ENCODE results near the gene NCKAP5.

The NCKAP5 gene

DNA sequence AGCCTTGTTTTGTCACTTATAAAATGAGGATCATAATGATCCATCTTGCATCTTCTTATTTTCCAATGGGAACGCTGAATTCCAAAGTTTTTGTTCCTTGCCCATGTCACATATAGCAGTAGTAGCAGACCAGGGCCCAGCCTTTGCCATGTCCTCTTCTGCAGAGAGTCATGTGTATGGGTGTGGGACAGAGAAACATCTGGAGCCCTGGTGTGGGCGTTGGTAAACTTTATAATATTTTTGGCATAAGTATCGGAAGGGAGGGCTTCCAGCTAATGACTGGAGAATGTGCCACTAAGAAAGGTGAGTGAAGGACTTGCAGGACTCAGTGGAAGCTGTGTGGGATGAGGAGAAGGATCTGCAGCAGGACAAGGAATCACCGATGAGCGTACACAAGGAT, 157.2 kb downstream of the NCKAP5 start:
- H4K20me1 ChIP-seq (ENCODE audit: insufficient read depth, low read length) = no peaks in the 10 kb centered on the region
- H3K4me1 ChIP-seq (ENCODE audit: insufficient read depth, low read length, severe bottlenecking) = no peaks in the 10 kb centered on the region
- no peaks in the 10 kb centered on the region for H3F3A ChIP-seq (ENCODE audit: insufficient read depth, low read length)
- H3K27ac ChIP-seq (ENCODE audit: low read depth, low read length, poor library complexity, severe bottlenecking) = no peak overlapping the region
- H2AFZ ChIP-seq (ENCODE audit: low read length) = no peak overlapping the region
- no peak overlapping the region for H3K4me2 ChIP-seq (ENCODE audit: low read length)
- H3K4me3 ChIP-seq (ENCODE audit: low read depth, low read length, poor library complexity, severe bottlenecking) = no peak overlapping the region
- H3K79me2 ChIP-seq (ENCODE audit: insufficient read depth, low read length) = no peaks in the 10 kb centered on the region
- no peaks in the 10 kb centered on the region for H3K9me3 ChIP-seq (ENCODE audit: low read length)
- TF ChIP-seq, protein P1, sequence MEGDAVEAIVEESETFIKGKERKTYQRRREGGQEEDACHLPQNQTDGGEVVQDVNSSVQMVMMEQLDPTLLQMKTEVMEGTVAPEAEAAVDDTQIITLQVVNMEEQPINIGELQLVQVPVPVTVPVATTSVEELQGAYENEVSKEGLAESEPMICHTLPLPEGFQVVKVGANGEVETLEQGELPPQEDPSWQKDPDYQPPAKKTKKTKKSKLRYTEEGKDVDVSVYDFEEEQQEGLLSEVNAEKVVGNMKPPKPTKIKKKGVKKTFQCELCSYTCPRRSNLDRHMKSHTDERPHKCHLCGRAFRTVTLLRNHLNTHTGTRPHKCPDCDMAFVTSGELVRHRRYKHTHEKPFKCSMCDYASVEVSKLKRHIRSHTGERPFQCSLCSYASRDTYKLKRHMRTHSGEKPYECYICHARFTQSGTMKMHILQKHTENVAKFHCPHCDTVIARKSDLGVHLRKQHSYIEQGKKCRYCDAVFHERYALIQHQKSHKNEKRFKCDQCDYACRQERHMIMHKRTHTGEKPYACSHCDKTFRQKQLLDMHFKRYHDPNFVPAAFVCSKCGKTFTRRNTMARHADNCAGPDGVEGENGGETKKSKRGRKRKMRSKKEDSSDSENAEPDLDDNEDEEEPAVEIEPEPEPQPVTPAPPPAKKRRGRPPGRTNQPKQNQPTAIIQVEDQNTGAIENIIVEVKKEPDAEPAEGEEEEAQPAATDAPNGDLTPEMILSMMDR (IDR thresholded peaks at IDR 0.05; ENCODE audit: low read length) = no peak
- no peak for TF ChIP-seq EZH2 (IDR thresholded peaks at IDR 0.05; ENCODE audit: borderline replicate concordance, low read length)
- H3K9me2 ChIP-seq (ENCODE audit: low read depth, low read length) = no peaks in the 10 kb centered on the region
- no peaks in the 10 kb centered on the region for H3K27me3 ChIP-seq (ENCODE audit: insufficient read depth, low read length)
- no peaks in the 10 kb centered on the region for H3K36me3 ChIP-seq (ENCODE audit: insufficient read depth, low read length)
- H3K9ac ChIP-seq (ENCODE audit: low read length) = no peak overlapping the region

DNA sequence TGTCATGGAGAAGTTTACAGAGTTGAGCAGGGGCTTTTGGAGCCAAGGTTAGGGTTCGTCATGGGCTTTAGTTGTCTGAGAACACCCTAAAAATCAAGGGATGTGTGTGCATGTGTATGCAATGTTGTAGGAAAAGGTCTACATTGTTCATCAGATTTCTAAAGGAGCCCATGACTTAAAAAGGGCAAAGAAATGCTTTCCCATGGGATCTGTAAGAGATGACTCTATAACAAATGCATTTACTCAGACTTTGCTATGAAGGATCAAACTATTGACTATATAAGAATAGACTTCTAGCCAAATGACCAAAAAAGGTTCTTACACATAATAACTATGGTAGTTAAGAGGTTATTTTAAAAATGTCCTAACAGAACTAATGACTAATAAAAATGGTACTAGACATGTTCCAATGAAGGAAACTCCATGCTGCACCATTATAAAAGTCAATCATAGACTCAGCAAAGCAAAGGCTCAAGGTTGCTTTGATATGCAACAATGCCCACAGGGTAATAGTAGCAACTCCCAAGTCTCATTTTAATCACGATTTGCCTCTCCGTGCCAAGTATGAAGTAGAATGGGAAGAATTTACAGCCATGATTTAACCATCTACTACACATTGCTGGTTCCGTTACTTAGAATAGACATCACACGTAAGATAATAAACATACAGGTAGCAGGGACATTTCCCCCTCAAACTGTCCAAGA, 158.5 kb downstream of the NCKAP5 start:
- no peak overlapping the region for H2AFZ ChIP-seq (ENCODE audit: low read length)
- H3K27me3 ChIP-seq (ENCODE audit: insufficient read depth, low read length) = no peaks in the 10 kb centered on the region
- no peak overlapping the region for H3K27ac ChIP-seq (ENCODE audit: low read depth, low read length, poor library complexity, severe bottlenecking)
- TF ChIP-seq, protein P1 (IDR thresholded peaks at IDR 0.05; ENCODE audit: low read length) = no peak
- TF ChIP-seq EZH2 (IDR thresholded peaks at IDR 0.05; ENCODE audit: borderline replicate concordance, low read length) = no peak
- no peak overlapping the region for H3K4me2 ChIP-seq (ENCODE audit: low read length)
- no peaks in the 10 kb centered on the region for H3F3A ChIP-seq (ENCODE audit: insufficient read depth, low read length)
- no peaks in the 10 kb centered on the region for H3K9me2 ChIP-seq (ENCODE audit: low read depth, low read length)
- H4K20me1 ChIP-seq (ENCODE audit: insufficient read depth, low read length) = no peaks in the 10 kb centered on the region
- no peak overlapping the region for H3K9ac ChIP-seq (ENCODE audit: low read length)
- no peaks in the 10 kb centered on the region for H3K36me3 ChIP-seq (ENCODE audit: insufficient read depth, low read length)
- no peaks in the 10 kb centered on the region for H3K79me2 ChIP-seq (ENCODE audit: insufficient read depth, low read length)
- no peaks in the 10 kb centered on the region for H3K9me3 ChIP-seq (ENCODE audit: low read length)
- no peaks in the 10 kb centered on the region for H3K4me1 ChIP-seq (ENCODE audit: insufficient read depth, low read length, severe bottlenecking)
- no peak overlapping the region for H3K4me3 ChIP-seq (ENCODE audit: low read depth, low read length, poor library complexity, severe bottlenecking)

DNA sequence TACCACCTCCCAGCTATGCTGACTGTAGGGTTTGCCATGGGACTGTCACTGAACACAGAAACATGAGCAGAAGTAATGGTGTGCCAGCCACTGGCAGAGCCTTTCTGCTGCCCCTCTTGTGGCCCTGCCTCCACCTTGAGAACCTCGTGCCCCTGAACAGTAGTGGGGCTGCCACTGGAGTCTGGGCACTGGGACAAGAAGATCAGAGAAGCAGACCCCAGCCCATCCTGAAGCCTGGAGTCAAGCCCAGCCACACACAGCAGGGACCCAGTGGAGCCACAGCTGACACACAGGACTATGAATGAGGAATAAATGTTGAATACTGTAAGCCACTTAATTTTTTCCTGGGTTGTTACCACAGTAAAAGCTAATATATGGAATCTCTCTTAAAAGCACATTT, 159.6 kb downstream of the NCKAP5 start:
- H3K27ac ChIP-seq (ENCODE audit: low read depth, low read length, poor library complexity, severe bottlenecking) = no peak overlapping the region
- H3K79me2 ChIP-seq (ENCODE audit: insufficient read depth, low read length) = no peaks in the 10 kb centered on the region
- no peaks in the 10 kb centered on the region for H3K27me3 ChIP-seq (ENCODE audit: insufficient read depth, low read length)
- H3K36me3 ChIP-seq (ENCODE audit: insufficient read depth, low read length) = no peaks in the 10 kb centered on the region
- no peak overlapping the region for H3K4me3 ChIP-seq (ENCODE audit: low read depth, low read length, poor library complexity, severe bottlenecking)
- H3K9ac ChIP-seq (ENCODE audit: low read length) = no peak overlapping the region
- no peaks in the 10 kb centered on the region for H3K4me1 ChIP-seq (ENCODE audit: insufficient read depth, low read length, severe bottlenecking)
- H3F3A ChIP-seq (ENCODE audit: insufficient read depth, low read length) = no peaks in the 10 kb centered on the region
- no peaks in the 10 kb centered on the region for H4K20me1 ChIP-seq (ENCODE audit: insufficient read depth, low read length)
- TF ChIP-seq, protein P1 (IDR thresholded peaks at IDR 0.05; ENCODE audit: low read length) = no peak
- TF ChIP-seq EZH2 (IDR thresholded peaks at IDR 0.05; ENCODE audit: borderline replicate concordance, low read length) = no peak
- H3K4me2 ChIP-seq (ENCODE audit: low read length) = no peak overlapping the region
- no peaks in the 10 kb centered on the region for H3K9me3 ChIP-seq (ENCODE audit: low read length)
- H3K9me2 ChIP-seq (ENCODE audit: low read depth, low read length) = no peaks in the 10 kb centered on the region
- H2AFZ ChIP-seq (ENCODE audit: low read length) = no peak overlapping the region
